Activated T-helper 2 cell treated with anti-CD3 and anti-CD28 coated beads, Interferon-gamma antibody, Interleukin-2, Interleukin-4, amounts not matched to agents 10 μg/mL and 5 μg/mL and 100 μg/mL, durations not matched to agents 14 hours and 24 hours and 36 hours (primary cell): ENCODE results near the gene GYS1. TPM values are rescaled to one million over a fixed set of nuclear protein-coding genes. Genes with fewer than 3 reads are reported as not detected.
A peak's percentile ranks its signal among the peaks of the same experiment; 100 is the strongest.
"Not testable (repeated sequence)": the region's sequence is repeated elsewhere in the genome, so short reads cannot be mapped to it uniquely, and the experiment has no call there.

Source experiments
- DNase-seq: peaks from one replicate; pipeline ENCODE4 v3.0.0; 2021; ENCODE audit warnings: low spot score
- H3K27ac Mint-ChIP-seq: one replicate; pipeline ENCODE4 v1.8.0; 2021; ENCODE audit warnings: mixed read lengths
- H3K27me3 Mint-ChIP-seq: one replicate; pipeline ENCODE4 v1.8.0; 2021; ENCODE audit warnings: low read depth, mixed read lengths
- H3K36me3 Mint-ChIP-seq: one replicate; pipeline ENCODE4 v1.8.0; 2021; ENCODE audit warnings: low read depth, mixed read lengths
- H3K4me1 Mint-ChIP-seq: one replicate; pipeline ENCODE4 v1.8.0; 2021; ENCODE audit warnings: low read depth, mixed read lengths
- H3K4me3 Mint-ChIP-seq: one replicate; pipeline ENCODE4 v1.8.0; 2021; ENCODE audit warnings: low read depth, mild to moderate bottlenecking, moderate library complexity, mixed read lengths
- H3K9me3 Mint-ChIP-seq: one replicate; pipeline ENCODE4 v1.8.0; 2021; ENCODE audit warnings: mixed read lengths
- intact Hi-C: fragments of 100-400 bp; cut with micrococcal nuclease; formaldehyde crosslinking; loops from one replicate; pipeline ENCODE4 v1.15.1; 2023
- total RNA-seq: library from RNA; stranded (reverse); gene quantifications from 2 replicates; pipeline ENCODE4 v1.2.3, GENCODE V29; 2022

GYS1 gene
- total RNA-seq, 1 donor from 2014 or later, result 70.3 TPM

DNA sequence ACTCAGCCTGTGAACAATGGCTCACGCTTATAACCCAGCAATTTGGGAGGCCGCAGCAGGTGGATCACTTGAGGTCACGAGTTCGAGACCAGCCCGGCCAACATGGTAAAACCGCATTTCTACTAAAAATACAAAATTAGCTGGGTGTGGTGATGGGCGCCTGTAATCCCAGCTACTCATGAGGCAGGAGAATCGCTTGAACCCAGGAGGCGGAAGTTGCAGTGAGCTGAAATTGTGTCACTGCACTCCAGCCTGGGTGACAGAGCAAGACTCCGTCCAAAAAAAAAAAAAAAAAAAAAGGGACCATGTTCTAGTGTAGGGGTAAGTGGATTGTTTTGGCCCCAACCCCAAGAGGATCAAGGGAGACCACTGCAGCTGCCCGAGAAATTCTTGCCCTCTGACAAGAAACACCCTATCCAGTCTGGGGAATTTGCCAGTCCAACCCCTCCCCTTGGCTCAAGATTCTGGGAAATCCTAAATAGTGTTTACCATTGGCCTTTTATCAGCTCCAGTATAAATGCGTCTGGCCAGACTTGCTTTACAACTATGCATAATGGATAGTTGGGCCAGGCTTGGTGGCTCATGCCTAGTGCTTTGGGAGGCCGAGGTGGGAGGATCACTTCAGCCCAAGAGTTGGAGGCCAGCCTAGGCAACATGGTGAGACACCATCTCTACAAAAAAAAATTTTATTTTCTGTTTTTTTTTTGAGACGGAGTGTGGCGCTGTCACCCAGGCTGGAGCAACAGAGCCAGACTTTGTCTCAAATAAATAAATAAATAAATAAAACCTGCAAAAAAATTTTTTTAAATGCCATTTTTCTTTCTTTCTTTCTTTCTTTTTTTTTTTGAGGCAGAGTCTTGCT is 64.7 kb downstream of the GYS1 start:
- intact Hi-C loops, result no loop called here
- no peak for DNase-seq
- peaks cover 7% of the 10 kb centered on the region for H3K4me1 Mint-ChIP-seq

DNA sequence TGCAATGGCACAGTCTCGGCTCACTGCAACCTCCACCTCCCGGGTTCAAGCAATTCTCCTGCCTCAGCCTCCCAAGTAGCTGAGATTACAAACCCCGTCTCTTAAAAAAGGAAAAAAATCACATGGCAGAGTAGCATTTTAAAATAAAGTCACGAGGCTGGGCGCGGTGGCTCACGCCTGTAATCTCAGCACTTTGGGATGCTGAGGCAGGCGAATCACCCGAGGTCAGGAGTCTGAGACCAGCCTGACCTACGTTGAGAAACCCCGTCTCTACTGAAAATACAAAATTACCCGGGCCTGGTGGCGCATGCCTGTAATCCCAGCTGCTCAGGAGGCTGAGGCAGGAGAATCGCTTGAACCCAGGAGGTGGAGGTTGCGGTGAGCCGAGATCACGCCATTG is 65.4 kb downstream of the GYS1 start:
- H3K4me3 Mint-ChIP-seq, H3K27me3 Mint-ChIP-seq, intact Hi-C loops, H3K4me1 Mint-ChIP-seq, H3K36me3 Mint-ChIP-seq, H3K9me3 Mint-ChIP-seq, DNase-seq, H3K27ac Mint-ChIP-seq: not testable (repeated sequence)

More for the DNA sequence above, 64.7 kb downstream of the GYS1 start:
- Mint-ChIP-seq H3K4me3 (no peak overlapping the region), H3K27ac (no peak overlapping the region), H3K9me3 (no peaks in the 10 kb centered on the region), H3K36me3 (no peaks in the 10 kb centered on the region), H3K27me3 (peaks cover 3% of the 10 kb centered on the region)

DNA sequence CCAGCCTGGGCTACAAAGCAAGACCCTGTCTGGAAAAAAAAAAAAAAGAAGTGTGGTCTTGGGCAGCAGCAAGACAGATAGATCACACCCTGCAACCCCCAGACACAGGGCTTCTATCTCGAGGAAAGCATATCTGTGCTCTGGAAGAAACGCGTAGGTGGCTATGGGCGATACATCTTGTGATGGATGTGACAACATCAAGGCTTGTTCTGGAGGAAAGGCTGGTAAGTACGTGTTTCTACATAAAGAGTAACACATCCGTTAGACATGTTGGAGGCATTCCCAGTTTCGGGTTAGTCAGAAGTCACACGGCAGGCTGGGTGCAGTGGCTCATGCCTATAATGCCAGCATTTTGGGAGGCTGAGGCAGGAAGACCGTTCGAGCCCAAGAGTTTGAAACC is 66.2 kb downstream of the GYS1 start:
- peak overlapping the region; percentile 12 for H3K27ac Mint-ChIP-seq
- H3K36me3 Mint-ChIP-seq, result peaks cover 9% of the 10 kb centered on the region
- no peak overlapping the region for H3K4me3 Mint-ChIP-seq
- intact Hi-C loops, result no loop called here
- H3K4me1 Mint-ChIP-seq, result peaks cover 4% of the 10 kb centered on the region
- H3K27me3 Mint-ChIP-seq, result no peaks in the 10 kb centered on the region
- DNase-seq, result no peak
- no peaks in the 10 kb centered on the region for H3K9me3 Mint-ChIP-seq

DNA sequence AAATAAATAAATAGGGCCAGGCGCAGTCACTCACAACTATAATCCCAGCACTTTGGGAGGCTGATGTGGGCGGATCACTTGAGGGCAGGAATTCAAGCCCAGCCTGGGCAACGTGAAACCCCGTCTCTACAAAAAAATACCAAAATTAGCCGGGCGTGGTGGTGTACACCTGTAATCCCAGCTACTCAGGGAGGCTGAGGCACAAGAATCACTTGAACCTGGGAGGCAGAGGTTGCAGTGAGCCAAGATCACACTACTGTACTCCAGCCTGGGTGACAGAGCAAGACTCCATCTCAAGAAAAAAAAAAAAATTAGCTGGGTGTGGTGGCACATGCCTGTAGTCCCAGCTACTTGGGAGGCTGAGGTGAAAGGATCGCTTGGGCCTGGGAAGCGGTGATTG is 67.2 kb downstream of the GYS1 start:
- DNase-seq, H3K27me3 Mint-ChIP-seq, H3K27ac Mint-ChIP-seq, H3K9me3 Mint-ChIP-seq, intact Hi-C loops, H3K4me3 Mint-ChIP-seq, H3K4me1 Mint-ChIP-seq: not testable (repeated sequence)
- peaks cover 17% of the 10 kb centered on the region for H3K36me3 Mint-ChIP-seq

DNA sequence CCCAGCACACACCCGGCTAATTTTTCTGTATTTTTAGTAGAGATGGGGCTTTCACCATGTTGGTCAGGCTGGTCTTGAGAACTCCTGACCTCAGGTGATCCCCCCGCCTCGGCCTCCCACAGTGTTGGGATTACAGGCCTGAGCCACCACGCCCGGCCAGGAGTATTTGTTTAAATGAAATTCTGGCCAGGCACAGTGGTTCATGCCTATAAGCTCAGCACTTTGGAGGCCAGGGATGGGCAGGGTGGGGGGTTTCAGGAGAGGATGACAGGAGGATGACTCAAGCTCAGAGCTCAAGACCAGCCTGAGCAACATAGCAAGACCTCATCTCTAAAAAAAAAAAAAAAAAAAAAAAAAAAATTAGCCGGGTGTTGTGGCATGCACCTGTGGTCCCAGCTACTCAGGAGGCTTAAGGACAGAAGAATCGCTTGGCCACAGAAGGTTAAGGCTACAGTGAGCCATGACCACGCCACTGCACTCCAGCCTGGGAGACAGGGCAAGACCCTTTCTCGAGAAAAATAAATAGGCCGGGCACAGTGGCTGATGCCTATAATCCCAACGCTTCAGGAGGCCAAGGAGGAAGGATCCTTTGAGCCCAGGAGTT is 67.8 kb downstream of the GYS1 start:
- DNase-seq, result no peak
- Mint-ChIP-seq H3K9me3 (no peaks in the 10 kb centered on the region), H3K4me1 (peaks cover 4% of the 10 kb centered on the region), H3K4me3 (no peak overlapping the region), H3K27me3 (no peaks in the 10 kb centered on the region), H3K36me3 (peaks cover 18% of the 10 kb centered on the region), H3K27ac (no peak overlapping the region)
- intact Hi-C loops, result no loop called here

DNA sequence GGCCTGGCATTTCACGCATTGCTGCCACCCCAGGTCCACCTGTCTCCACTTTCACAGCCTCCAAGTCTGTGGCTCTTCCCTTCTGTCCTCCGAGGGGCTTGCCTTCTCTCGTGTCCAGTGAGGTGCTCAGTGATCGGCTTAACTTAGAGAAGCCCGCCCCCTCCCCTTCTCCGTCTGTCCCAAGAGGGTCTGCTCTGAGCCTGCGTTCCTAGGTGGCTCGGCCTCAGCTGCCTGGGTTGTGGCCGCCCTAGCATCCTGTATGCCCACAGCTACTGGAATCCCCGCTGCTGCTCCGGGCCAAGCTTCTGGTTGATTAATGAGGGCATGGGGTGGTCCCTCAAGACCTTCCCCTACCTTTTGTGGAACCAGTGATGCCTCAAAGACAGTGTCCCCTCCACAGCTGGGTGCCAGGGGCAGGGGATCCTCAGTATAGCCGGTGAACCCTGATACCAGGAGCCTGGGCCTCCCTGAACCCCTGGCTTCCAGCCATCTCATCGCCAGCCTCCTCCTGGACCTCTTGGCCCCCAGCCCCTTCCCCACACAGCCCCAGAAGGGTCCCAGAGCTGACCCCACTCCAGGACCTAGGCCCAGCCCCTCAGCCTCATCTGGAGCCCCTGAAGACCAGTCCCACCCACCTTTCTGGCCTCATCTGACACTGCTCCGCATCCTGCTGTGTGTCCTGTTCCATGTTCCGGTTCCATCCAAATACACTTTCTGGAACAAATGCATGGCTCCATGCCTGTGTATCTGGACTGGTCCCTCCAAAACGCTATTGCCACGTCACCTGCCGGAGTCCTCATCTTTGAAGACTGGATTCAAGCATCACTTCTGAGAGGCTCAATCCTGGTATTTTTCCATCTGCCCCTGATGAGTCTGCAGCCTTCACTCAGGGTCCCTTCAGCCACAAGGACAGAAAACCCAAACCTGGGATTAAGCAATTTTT is 70.3 kb downstream of the GYS1 start:
- peaks cover 4% of the 10 kb centered on the region for H3K4me1 Mint-ChIP-seq
- peaks cover 32% of the 10 kb centered on the region for H3K36me3 Mint-ChIP-seq
- no peak overlapping the region for H3K27ac Mint-ChIP-seq
- intact Hi-C loops, result no loop called here
- no peak overlapping the region for H3K4me3 Mint-ChIP-seq
- no peaks in the 10 kb centered on the region for H3K27me3 Mint-ChIP-seq
- no peaks in the 10 kb centered on the region for H3K9me3 Mint-ChIP-seq
- DNase-seq, result no peak

DNA sequence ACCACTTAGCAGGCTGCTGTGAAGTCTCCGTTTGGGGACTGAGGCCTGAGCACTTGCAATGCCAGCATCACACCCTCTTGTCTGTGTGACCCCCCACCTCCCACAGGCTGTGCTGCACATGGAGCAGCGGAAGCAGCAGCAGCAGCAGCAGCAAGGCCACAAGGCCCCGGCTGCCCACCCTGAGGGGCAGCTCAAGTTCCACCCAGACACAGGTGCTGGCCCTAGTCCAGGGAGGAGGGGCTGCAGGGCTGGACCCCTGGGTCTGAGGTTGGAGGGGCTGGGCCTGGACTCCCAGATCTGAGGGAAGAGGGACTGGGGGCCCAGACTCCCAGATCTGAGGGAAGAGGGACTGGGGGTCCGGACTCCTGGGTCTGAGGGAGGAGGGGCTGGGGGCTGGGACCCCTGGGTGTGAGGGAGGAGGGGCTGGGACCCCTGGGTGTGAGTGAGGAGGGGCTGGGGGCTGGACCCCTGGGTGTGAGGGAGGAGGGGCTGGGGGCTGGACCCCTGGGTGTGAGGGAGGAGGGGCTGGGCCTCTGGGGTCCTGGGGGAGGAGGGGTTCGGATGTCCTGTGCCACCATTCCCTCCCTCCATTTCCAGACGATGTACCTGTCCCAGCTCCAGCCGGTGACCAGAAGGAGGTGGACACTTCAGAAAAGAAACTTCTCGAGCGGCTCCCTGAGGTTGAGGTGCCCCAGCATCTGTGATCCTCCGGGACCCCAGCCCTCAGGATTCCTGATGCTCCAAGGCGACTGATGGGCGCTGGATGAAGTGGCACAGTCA is 71.2 kb downstream of the GYS1 start:
- H3K9me3 Mint-ChIP-seq, result no peaks in the 10 kb centered on the region
- peaks cover 34% of the 10 kb centered on the region for H3K36me3 Mint-ChIP-seq
- intact Hi-C loops, result no loop called here
- no peak for DNase-seq
- no peak overlapping the region for H3K4me3 Mint-ChIP-seq
- H3K27ac Mint-ChIP-seq, result no peak overlapping the region
- peaks cover 2% of the 10 kb centered on the region for H3K4me1 Mint-ChIP-seq
- H3K27me3 Mint-ChIP-seq, result no peaks in the 10 kb centered on the region

DNA sequence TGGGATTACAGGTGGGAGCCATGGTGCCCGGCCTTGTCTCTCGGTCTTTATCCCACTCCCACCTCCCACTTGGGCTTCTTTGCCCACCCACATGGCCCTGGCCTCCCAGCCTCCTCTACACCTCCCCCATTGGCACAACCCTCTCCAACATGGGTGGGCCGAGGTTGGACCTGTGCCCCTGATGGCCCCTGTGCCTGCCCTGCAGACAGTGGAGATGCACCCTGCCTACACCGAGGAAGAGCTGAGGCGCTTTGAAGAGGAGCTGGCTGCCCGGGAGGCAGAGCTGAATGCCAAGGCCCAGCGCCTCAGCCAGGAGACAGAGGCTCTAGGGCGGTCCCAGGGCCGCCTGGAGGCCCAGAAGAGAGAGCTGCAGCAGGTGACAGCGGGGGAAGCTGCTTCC is 72.2 kb downstream of the GYS1 start:
- H3K4me1 Mint-ChIP-seq, result no peaks in the 10 kb centered on the region
- DNase-seq, result no peak
- H3K36me3 Mint-ChIP-seq, result peaks cover 36% of the 10 kb centered on the region
- intact Hi-C loops, result no loop called here
- H3K4me3 Mint-ChIP-seq, result no peak overlapping the region
- H3K27ac Mint-ChIP-seq, result no peak overlapping the region
- no peaks in the 10 kb centered on the region for H3K9me3 Mint-ChIP-seq
- no peaks in the 10 kb centered on the region for H3K27me3 Mint-ChIP-seq

DNA sequence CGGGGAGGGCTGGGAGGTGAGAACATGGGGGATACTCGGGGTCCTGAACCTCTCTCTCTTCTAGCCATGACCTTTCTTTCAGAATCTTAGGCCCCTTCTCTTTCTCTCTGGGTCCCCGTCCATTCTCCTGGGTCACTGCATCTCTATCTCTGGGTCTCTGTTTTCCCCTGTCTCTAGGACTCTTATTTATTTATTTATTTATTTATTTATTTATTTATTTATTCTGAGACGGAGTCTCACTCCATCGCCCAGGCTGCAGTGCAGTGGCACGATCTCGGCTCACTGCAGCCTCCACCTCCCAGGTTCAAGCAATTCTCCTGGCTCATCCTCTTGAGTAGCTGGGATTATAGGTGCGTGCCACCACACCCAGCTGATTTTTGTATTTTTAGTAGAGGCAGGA is 73.8 kb downstream of the GYS1 start:
- H3K27ac Mint-ChIP-seq, intact Hi-C loops, H3K4me1 Mint-ChIP-seq, H3K27me3 Mint-ChIP-seq, DNase-seq, H3K4me3 Mint-ChIP-seq, H3K9me3 Mint-ChIP-seq: not testable (repeated sequence)
- peaks cover 46% of the 10 kb centered on the region for H3K36me3 Mint-ChIP-seq

DNA sequence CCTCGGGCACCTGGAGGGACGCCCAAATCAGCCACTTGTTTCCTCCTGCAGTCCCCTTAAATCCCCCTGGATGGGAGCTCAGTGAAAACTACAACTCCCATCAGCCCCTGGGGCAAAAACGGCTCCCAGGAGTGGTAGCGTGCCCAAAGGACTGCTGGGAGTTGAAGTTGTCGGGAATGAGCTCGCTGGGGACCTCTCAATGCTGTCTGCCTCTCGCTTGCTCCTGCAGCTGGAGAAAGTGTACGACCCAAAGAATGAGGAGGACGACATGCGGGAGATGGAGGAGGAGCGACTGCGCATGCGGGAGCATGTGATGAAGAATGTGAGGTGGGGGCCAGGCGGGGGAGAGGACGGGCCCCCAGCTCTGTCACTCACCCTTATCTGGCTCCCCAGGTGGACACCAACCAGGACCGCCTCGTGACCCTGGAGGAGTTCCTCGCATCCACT is 74.3 kb downstream of the GYS1 start:
- no peaks in the 10 kb centered on the region for H3K4me1 Mint-ChIP-seq
- peaks cover 49% of the 10 kb centered on the region for H3K36me3 Mint-ChIP-seq
- H3K4me3 Mint-ChIP-seq, result no peak overlapping the region
- no peaks in the 10 kb centered on the region for H3K9me3 Mint-ChIP-seq
- no peak overlapping the region for H3K27ac Mint-ChIP-seq
- no peaks in the 10 kb centered on the region for H3K27me3 Mint-ChIP-seq
- DNase-seq, result no peak
- intact Hi-C loops, result no loop called here
